Measurements from ENCODE around the gene ULK1. TPM values are rescaled to one million over a fixed set of nuclear protein-coding genes. Genes with fewer than 3 reads are reported as not detected.
"Not testable (repeated sequence)": the region's sequence is repeated elsewhere in the genome, so short reads cannot be mapped to it uniquely, and the experiment has no call there.

The ULK1 gene
- total and polyA plus RNA-seq, 2 of the 13 experiments (the other 11 are each of a cell fraction or from before 2014, with no cell fraction given) = 2.8 to 10.1 TPM

GRCh38 chr12:131961328-131961727 lies 66.9 kb downstream of the ULK1 start:
- in situ Hi-C loops (cut with HindIII; ENCODE audit: extremely low pct_ligation_motif_present, low pct_unique_long_range_greater_than_20kb); CTCF ChIA-PET (ENCODE audit: low intra/inter-chr PET ratio, low total read pairs); POLR2A ChIA-PET; H2AFZ ChIP-seq (ENCODE audit: low read length); H3K27ac ChIP-seq (ENCODE audit: extremely low read length, insufficient read depth, low read length); H3K4me2 ChIP-seq (ENCODE audit: low read depth, low read length); FAIRE-seq; DNase-seq (ENCODE audit: low spot score); H3K4me3 ChIP-seq (replicated peaks in 1 of 3; ENCODE audit: insufficient read depth in 1 of 3, low read depth in 2 of 3, low read length in 3 of 3); H3K9me3 ChIP-seq (ENCODE audit: low read length); BruUV-seq (replicated peaks); H3K27me3 ChIP-seq (ENCODE audit: control insufficient read depth in 1 of 2, insufficient read depth in 2 of 2, low read length in 2 of 2); intact Hi-C loops (cut with micrococcal nuclease; ENCODE audit: unreplicated experiment); H3K9ac ChIP-seq (ENCODE audit: insufficient read depth, low read depth, low read length); ATAC-seq: not testable (repeated sequence)
- Histone ChIP-seq H3K36me3 (replicated peaks in 1 of 2; ENCODE audit: control insufficient read depth in 1 of 2, insufficient read depth in 2 of 2, low read length in 2 of 2) (peaks cover 5 to 21% of the 10 kb centered on the region in 2 experiments), H3K4me1 (ENCODE audit: insufficient read depth, low read length) (peaks cover 27% of the 10 kb centered on the region), H4K20me1 (ENCODE audit: insufficient read depth, low read length) (peaks cover 12% of the 10 kb centered on the region; the same call in 1 of the 2 replicates), H3K79me2 (ENCODE audit: insufficient read depth, low read length) (peaks cover 61% of the 10 kb centered on the region)
- WGBS (ENCODE audit: low lambda C conversion rate) = no CpG with 5 or more reads among the region's 20 CpGs

GRCh38 chr12:131962069-131962468 lies 67.6 kb downstream of the ULK1 start:
- BruUV-seq (replicated peaks) = no TSS peak
- H3K4me2 ChIP-seq (ENCODE audit: low read depth, low read length) = no peak overlapping the region
- H3K4me3 ChIP-seq (replicated peaks in 1 of 3; ENCODE audit: insufficient read depth in 1 of 3, low read depth in 2 of 3, low read length in 3 of 3) = no peak overlapping the region
- no peak overlapping the region for H2AFZ ChIP-seq (ENCODE audit: low read length)
- H3K9me3 ChIP-seq (ENCODE audit: low read length) = no peaks in the 10 kb centered on the region
- H3K4me1 ChIP-seq (ENCODE audit: insufficient read depth, low read length) = peaks cover 20% of the 10 kb centered on the region
- H3K79me2 ChIP-seq (ENCODE audit: insufficient read depth, low read length) = peaks cover 59% of the 10 kb centered on the region
- H3K27me3 ChIP-seq (ENCODE audit: control insufficient read depth in 1 of 2, insufficient read depth in 2 of 2, low read length in 2 of 2) = no peaks in the 10 kb centered on the region
- ATAC-seq (no peak), DNase-seq (ENCODE audit: low spot score) (no peak), FAIRE-seq (no peak)
- no peak overlapping the region for H3K27ac ChIP-seq (ENCODE audit: extremely low read length, insufficient read depth, low read length)
- intact Hi-C loops (cut with micrococcal nuclease; ENCODE audit: unreplicated experiment) (no loop called here), in situ Hi-C loops (cut with HindIII; ENCODE audit: extremely low pct_ligation_motif_present, low pct_unique_long_range_greater_than_20kb) (no loop called here)
- POLR2A ChIA-PET = no interaction called here
- 95% methylated on average over 8 of the region's 8 CpGs for WGBS (ENCODE audit: low lambda C conversion rate)
- CTCF ChIA-PET (ENCODE audit: low intra/inter-chr PET ratio, low total read pairs) = no interaction called here
- peaks cover 6 to 21% of the 10 kb centered on the region in 2 experiments for H3K36me3 ChIP-seq (replicated peaks in 1 of 2; ENCODE audit: control insufficient read depth in 1 of 2, insufficient read depth in 2 of 2, low read length in 2 of 2)
- H4K20me1 ChIP-seq (ENCODE audit: insufficient read depth, low read length) = peaks cover 6% of the 10 kb centered on the region; the same call in 1 of the 2 replicates
- no peak overlapping the region for H3K9ac ChIP-seq (ENCODE audit: insufficient read depth, low read depth, low read length)
- TF ChIP-seq ATRX (CRISPR knock-in tag; IDR thresholded peaks at IDR 0.05; ENCODE audit: borderline replicate concordance) = no peak
- no peak for TF ChIP-seq HOXA3 (CRISPR knock-in tag; IDR thresholded peaks at IDR 0.05)
- TF ChIP-seq ZNF614 (CRISPR knock-in tag; IDR thresholded peaks at IDR 0.05; ENCODE audit: borderline replicate concordance) = no peak
- TF ChIP-seq NFAT5 (CRISPR knock-in tag; IDR thresholded peaks at IDR 0.05) = no peak
- no peak for TF ChIP-seq FOXK2 (IDR thresholded peaks at IDR 0.05)
- no peak for TF ChIP-seq ZNF777 (CRISPR knock-in tag; IDR thresholded peaks at IDR 0.05)
- no peak for TF ChIP-seq GPN1 (CRISPR knock-in tag; IDR thresholded peaks at IDR 0.05; ENCODE audit: borderline replicate concordance)
- no peak for TF ChIP-seq SMAD9 (CRISPR knock-in tag; IDR thresholded peaks at IDR 0.05)
- TF ChIP-seq GMEB1 (CRISPR knock-in tag; IDR thresholded peaks at IDR 0.05; ENCODE audit: borderline replicate concordance) = no peak
- TF ChIP-seq UBTF (CRISPR knock-in tag; IDR thresholded peaks at IDR 0.05) = no peak

Data from HepG2 (cell line).